ENCODE data around the gene PIP4K2A.
"Not testable (repeated sequence)": the region's sequence is repeated elsewhere in the genome, so short reads cannot be mapped to it uniquely, and the experiment has no call there.

PIP4K2A gene

GRCh38 chr10:22693860-22694259, 20.5 kb downstream of the PIP4K2A start:
- no peak overlapping the region for H3K9ac ChIP-seq (ENCODE audit: low read depth, low read length)
- peaks cover 7% of the 10 kb centered on the region; the same call in 1 of the 2 replicates for H3K36me3 ChIP-seq (ENCODE audit: control insufficient read depth, insufficient read depth, low read length)
- H3K27ac ChIP-seq (ENCODE audit: low read depth, low read length): no peak overlapping the region
- no peaks in the 10 kb centered on the region for H3K27me3 ChIP-seq (ENCODE audit: control insufficient read depth, insufficient read depth, low read length)
- peaks cover 21% of the 10 kb centered on the region for H3K9me3 ChIP-seq (ENCODE audit: control insufficient read depth, insufficient read depth, low read length)
- no peak overlapping the region for H3K4me3 ChIP-seq (ENCODE audit: low read depth, low read length)
- peaks cover 37% of the 10 kb centered on the region for H3K4me1 ChIP-seq (ENCODE audit: control insufficient read depth, insufficient read depth, low read length)

GRCh38 chr10:22693371-22693784, 21.0 kb downstream of the PIP4K2A start:
- H3K36me3 ChIP-seq (ENCODE audit: control insufficient read depth, insufficient read depth, low read length): peaks cover 7% of the 10 kb centered on the region; the same call in 1 of the 2 replicates
- H3K27me3 ChIP-seq (ENCODE audit: control insufficient read depth, insufficient read depth, low read length): no peaks in the 10 kb centered on the region
- H3K4me3 ChIP-seq (ENCODE audit: low read depth, low read length): no peak overlapping the region
- H3K9ac ChIP-seq (ENCODE audit: low read depth, low read length): no peak overlapping the region
- H3K9me3 ChIP-seq (ENCODE audit: control insufficient read depth, insufficient read depth, low read length): peaks cover 21% of the 10 kb centered on the region
- H3K27ac ChIP-seq (ENCODE audit: low read depth, low read length): no peak overlapping the region
- peaks cover 36% of the 10 kb centered on the region for H3K4me1 ChIP-seq (ENCODE audit: control insufficient read depth, insufficient read depth, low read length)

GRCh38 chr10:22692119-22692518, 22.3 kb downstream of the PIP4K2A start:
- H3K4me1 ChIP-seq (ENCODE audit: control insufficient read depth, insufficient read depth, low read length): peaks cover 27% of the 10 kb centered on the region
- not testable (repeated sequence) for H3K27ac ChIP-seq (ENCODE audit: low read depth, low read length); H3K4me3 ChIP-seq (ENCODE audit: low read depth, low read length); H3K27me3 ChIP-seq (ENCODE audit: control insufficient read depth, insufficient read depth, low read length); H3K9ac ChIP-seq (ENCODE audit: low read depth, low read length); H3K36me3 ChIP-seq (ENCODE audit: control insufficient read depth, insufficient read depth, low read length)
- H3K9me3 ChIP-seq (ENCODE audit: control insufficient read depth, insufficient read depth, low read length): peaks cover 21% of the 10 kb centered on the region

GRCh38 chr10:22690614-22691431, 23.6 kb downstream of the PIP4K2A start:
- H3K9me3 ChIP-seq (ENCODE audit: control insufficient read depth, insufficient read depth, low read length): peaks cover 21% of the 10 kb centered on the region
- peak overlapping the region; percentile 20; the same call in 1 of the 2 replicates for H3K4me3 ChIP-seq (ENCODE audit: low read depth, low read length)
- no peaks in the 10 kb centered on the region for H3K27me3 ChIP-seq (ENCODE audit: control insufficient read depth, insufficient read depth, low read length)
- H3K9ac ChIP-seq (ENCODE audit: low read depth, low read length): peak overlapping the region; percentile 13; the same call in 1 of the 2 replicates
- peak overlapping the region; percentile 80 for H3K27ac ChIP-seq (ENCODE audit: low read depth, low read length)
- peaks cover 7% of the 10 kb centered on the region; the same call in 1 of the 2 replicates for H3K36me3 ChIP-seq (ENCODE audit: control insufficient read depth, insufficient read depth, low read length)
- H3K4me1 ChIP-seq (ENCODE audit: control insufficient read depth, insufficient read depth, low read length): peaks cover 32% of the 10 kb centered on the region

- Histone ChIP-seq H3K4me3 (ENCODE audit: low read depth, low read length) (no peak overlapping the region; the same call in 1 of the 2 replicates), H3K4me1 (ENCODE audit: control insufficient read depth, insufficient read depth, low read length) (peaks cover 33% of the 10 kb centered on the region), H3K27me3 (ENCODE audit: control insufficient read depth, insufficient read depth, low read length) (no peaks in the 10 kb centered on the region), H3K9ac (ENCODE audit: low read depth, low read length) (peak overlapping the region; percentile 13; the same call in 1 of the 2 replicates), H3K9me3 (ENCODE audit: control insufficient read depth, insufficient read depth, low read length) (peaks cover 21% of the 10 kb centered on the region), H3K27ac (ENCODE audit: low read depth, low read length) (peak overlapping the region; percentile 80), H3K36me3 (ENCODE audit: control insufficient read depth, insufficient read depth, low read length) (peaks cover 7% of the 10 kb centered on the region; the same call in 1 of the 2 replicates)
Measured at GRCh38 chr10:22690158-22690557, 24.2 kb downstream of the PIP4K2A start.

- H3K4me3 ChIP-seq (ENCODE audit: low read depth, low read length): no peak overlapping the region
- H3K9me3 ChIP-seq (ENCODE audit: control insufficient read depth, insufficient read depth, low read length): no peaks in the 10 kb centered on the region
- no peaks in the 10 kb centered on the region for H3K27me3 ChIP-seq (ENCODE audit: control insufficient read depth, insufficient read depth, low read length)
- no peak overlapping the region for H3K9ac ChIP-seq (ENCODE audit: low read depth, low read length)
- H3K4me1 ChIP-seq (ENCODE audit: control insufficient read depth, insufficient read depth, low read length): peaks cover 57% of the 10 kb centered on the region
- no peaks in the 10 kb centered on the region for H3K36me3 ChIP-seq (ENCODE audit: control insufficient read depth, insufficient read depth, low read length)
- H3K27ac ChIP-seq (ENCODE audit: low read depth, low read length): no peak overlapping the region
Measured at GRCh38 chr10:22686347-22686746, 28.0 kb downstream of the PIP4K2A start.

GRCh38 chr10:22685926-22686325, 28.5 kb downstream of the PIP4K2A start:
- no peak overlapping the region for H3K4me3 ChIP-seq (ENCODE audit: low read depth, low read length)
- H3K27ac ChIP-seq (ENCODE audit: low read depth, low read length): no peak overlapping the region
- H3K36me3 ChIP-seq (ENCODE audit: control insufficient read depth, insufficient read depth, low read length): no peaks in the 10 kb centered on the region
- peaks cover 56% of the 10 kb centered on the region for H3K4me1 ChIP-seq (ENCODE audit: control insufficient read depth, insufficient read depth, low read length)
- H3K9ac ChIP-seq (ENCODE audit: low read depth, low read length): no peak overlapping the region
- no peaks in the 10 kb centered on the region for H3K27me3 ChIP-seq (ENCODE audit: control insufficient read depth, insufficient read depth, low read length)
- no peaks in the 10 kb centered on the region for H3K9me3 ChIP-seq (ENCODE audit: control insufficient read depth, insufficient read depth, low read length)

GRCh38 chr10:22684699-22685098, 29.7 kb downstream of the PIP4K2A start:
- no peaks in the 10 kb centered on the region for H3K9me3 ChIP-seq (ENCODE audit: control insufficient read depth, insufficient read depth, low read length)
- H3K27ac ChIP-seq (ENCODE audit: low read depth, low read length): no peak overlapping the region
- no peaks in the 10 kb centered on the region for H3K27me3 ChIP-seq (ENCODE audit: control insufficient read depth, insufficient read depth, low read length)
- no peak overlapping the region for H3K4me3 ChIP-seq (ENCODE audit: low read depth, low read length)
- no peaks in the 10 kb centered on the region for H3K36me3 ChIP-seq (ENCODE audit: control insufficient read depth, insufficient read depth, low read length)
- H3K9ac ChIP-seq (ENCODE audit: low read depth, low read length): no peak overlapping the region
- peaks cover 56% of the 10 kb centered on the region for H3K4me1 ChIP-seq (ENCODE audit: control insufficient read depth, insufficient read depth, low read length)

GRCh38 chr10:22683140-22683389, 31.3 kb downstream of the PIP4K2A start:
- H3K36me3 ChIP-seq (ENCODE audit: control insufficient read depth, insufficient read depth, low read length): no peaks in the 10 kb centered on the region
- H3K4me1 ChIP-seq (ENCODE audit: control insufficient read depth, insufficient read depth, low read length): peaks cover 51% of the 10 kb centered on the region
- 0 out of 2 replicates have a peak overlapping the region, but pooled peaks have one; percentile 16 for H3K9ac ChIP-seq (ENCODE audit: low read depth, low read length)
- H3K27ac ChIP-seq (ENCODE audit: low read depth, low read length): no peak overlapping the region
- H3K27me3 ChIP-seq (ENCODE audit: control insufficient read depth, insufficient read depth, low read length): no peaks in the 10 kb centered on the region
- no peaks in the 10 kb centered on the region for H3K9me3 ChIP-seq (ENCODE audit: control insufficient read depth, insufficient read depth, low read length)
- no peak overlapping the region for H3K4me3 ChIP-seq (ENCODE audit: low read depth, low read length)

GRCh38 chr10:22682237-22683139, 31.9 kb downstream of the PIP4K2A start:
- Histone ChIP-seq H3K9me3 (ENCODE audit: control insufficient read depth, insufficient read depth, low read length) (no peaks in the 10 kb centered on the region), H3K4me1 (ENCODE audit: control insufficient read depth, insufficient read depth, low read length) (peaks cover 54% of the 10 kb centered on the region), H3K9ac (ENCODE audit: low read depth, low read length) (no peak overlapping the region), H3K27ac (ENCODE audit: low read depth, low read length) (no peak overlapping the region), H3K36me3 (ENCODE audit: control insufficient read depth, insufficient read depth, low read length) (no peaks in the 10 kb centered on the region), H3K4me3 (ENCODE audit: low read depth, low read length) (no peak overlapping the region), H3K27me3 (ENCODE audit: control insufficient read depth, insufficient read depth, low read length) (no peaks in the 10 kb centered on the region)

GRCh38 chr10:22681783-22682183, 32.6 kb downstream of the PIP4K2A start:
- H3K4me3 ChIP-seq (ENCODE audit: low read depth, low read length): no peak overlapping the region

More at GRCh38 chr10:22681783-22682183, 32.6 kb downstream of the PIP4K2A start:
- Histone ChIP-seq H3K9ac (ENCODE audit: low read depth, low read length) (no peak overlapping the region), H3K9me3 (ENCODE audit: control insufficient read depth, insufficient read depth, low read length) (no peaks in the 10 kb centered on the region), H3K27me3 (ENCODE audit: control insufficient read depth, insufficient read depth, low read length) (no peaks in the 10 kb centered on the region), H3K36me3 (ENCODE audit: control insufficient read depth, insufficient read depth, low read length) (no peaks in the 10 kb centered on the region), H3K4me1 (ENCODE audit: control insufficient read depth, insufficient read depth, low read length) (peaks cover 54% of the 10 kb centered on the region), H3K27ac (ENCODE audit: low read depth, low read length) (no peak overlapping the region)

Data from HUES48 (cell line).